Chondrocyte (in vitro differentiated cells): ENCODE measurements around the gene C10orf120. TPM values are rescaled to one million over a fixed set of nuclear protein-coding genes. Genes with fewer than 3 reads are reported as not detected.

Experiments used
- DNase-seq: peaks from one replicate; pipeline ENCODE4 v3.0.0; 2021; ENCODE audit warnings: mixed read lengths, low spot score
- H3K27ac Mint-ChIP-seq: one replicate; pipeline ENCODE4 v1.8.0; 2021; ENCODE audit warnings: mild to moderate bottlenecking, moderate library complexity, mixed read lengths; ENCODE audit not compliant: unreplicated experiment
- H3K27me3 Mint-ChIP-seq: 2 replicates; pipeline ENCODE4 v1.8.0; 2021; ENCODE audit warnings: low read depth, mixed read lengths
- H3K36me3 Mint-ChIP-seq: 2 replicates; pipeline ENCODE4 v1.8.0; 2021; ENCODE audit warnings: low read depth, mixed read lengths
- H3K4me1 Mint-ChIP-seq: 2 replicates; pipeline ENCODE4 v1.8.0; 2021; ENCODE audit warnings: low read depth, mild to moderate bottlenecking, mixed read lengths
- H3K4me3 Mint-ChIP-seq: one replicate; pipeline ENCODE4 v1.8.0; 2021; ENCODE audit warnings: mild to moderate bottlenecking, moderate library complexity, mixed read lengths; ENCODE audit not compliant: unreplicated experiment
- H3K9me3 Mint-ChIP-seq: 2 replicates; pipeline ENCODE4 v1.8.0; 2021; ENCODE audit warnings: low read depth, mixed read lengths
- CTCF ChIP-seq: fragments of 200-600 bp; sonication (generic); IDR thresholded peaks from 2 replicates; pipeline ENCODE4 v1.5.0; 2021; ENCODE audit warnings: antibody characterized with exemption, mild to moderate bottlenecking, moderate library complexity
- total RNA-seq: library from RNA; stranded (reverse); gene quantifications from 3 replicates; pipeline ENCODE4 v1.2.1, GENCODE V29; 2021

Gene C10orf120
- total RNA-seq, 1 donor from 2014 or later = not detected

GRCh38 chr10:122656741-122657140, 42.9 kb downstream of the C10orf120 start:
- TF ChIP-seq CTCF = no peak
- Mint-ChIP-seq H3K4me1 (peaks cover 7% of the 10 kb centered on the region), H3K27me3 (peaks cover 54% of the 10 kb centered on the region), H3K9me3 (peaks cover 4% of the 10 kb centered on the region), H3K36me3 (no peaks in the 10 kb centered on the region), H3K4me3 (no peak overlapping the region), H3K27ac (no peak overlapping the region)
- DNase-seq = no peak

GRCh38 chr10:122656308-122656705, 43.3 kb downstream of the C10orf120 start:
- Mint-ChIP-seq H3K9me3 (peaks cover 5% of the 10 kb centered on the region), H3K4me1 (peaks cover 7% of the 10 kb centered on the region), H3K27ac (no peak overlapping the region), H3K4me3 (no peak overlapping the region), H3K27me3 (peaks cover 58% of the 10 kb centered on the region), H3K36me3 (no peaks in the 10 kb centered on the region)
- no peak for DNase-seq
- no peak for TF ChIP-seq CTCF

GRCh38 chr10:122655524-122656307, 43.9 kb downstream of the C10orf120 start:
- Mint-ChIP-seq H3K4me3 (no peak overlapping the region), H3K27ac (no peak overlapping the region), H3K27me3 (peaks cover 59% of the 10 kb centered on the region), H3K36me3 (no peaks in the 10 kb centered on the region), H3K9me3 (peaks cover 5% of the 10 kb centered on the region), H3K4me1 (peaks cover 7% of the 10 kb centered on the region)
- DNase-seq = no peak
- no peak for TF ChIP-seq CTCF

- DNase-seq = no peak
- no peaks in the 10 kb centered on the region for H3K4me1 Mint-ChIP-seq
- no peaks in the 10 kb centered on the region for H3K36me3 Mint-ChIP-seq
- no peak overlapping the region for H3K27ac Mint-ChIP-seq
- H3K4me3 Mint-ChIP-seq = no peak overlapping the region
- no peak for TF ChIP-seq CTCF
- H3K27me3 Mint-ChIP-seq = peaks cover 56% of the 10 kb centered on the region
- H3K9me3 Mint-ChIP-seq = peaks cover 5% of the 10 kb centered on the region
These were observed 49.3 kb downstream of the C10orf120 start for GRCh38 chr10:122650331-122650730.

GRCh38 chr10:122649903-122650302, 49.7 kb downstream of the C10orf120 start:
- Mint-ChIP-seq H3K36me3 (no peaks in the 10 kb centered on the region), H3K4me1 (no peaks in the 10 kb centered on the region), H3K27ac (no peak overlapping the region), H3K4me3 (no peak overlapping the region), H3K27me3 (peaks cover 54% of the 10 kb centered on the region), H3K9me3 (peaks cover 5% of the 10 kb centered on the region)
- no peak for TF ChIP-seq CTCF
- no peak for DNase-seq
